C1 segment of cervical spinal cord (tissue), 14 donors: ENCODE measurements around the gene LRRC61.
A peak's percentile ranks its signal among the peaks of the same experiment; 100 is the strongest.

Experiments
- DNase-seq, 14 donors: peaks; one replicate each; lab custom pipeline; 2025; lab: John Stamatoyannopoulos, UW

Gene LRRC61

GRCh38 chr7:150370612-150371071, 47.5 kb downstream of the LRRC61 start:
- DNase-seq = no peak

DNA sequence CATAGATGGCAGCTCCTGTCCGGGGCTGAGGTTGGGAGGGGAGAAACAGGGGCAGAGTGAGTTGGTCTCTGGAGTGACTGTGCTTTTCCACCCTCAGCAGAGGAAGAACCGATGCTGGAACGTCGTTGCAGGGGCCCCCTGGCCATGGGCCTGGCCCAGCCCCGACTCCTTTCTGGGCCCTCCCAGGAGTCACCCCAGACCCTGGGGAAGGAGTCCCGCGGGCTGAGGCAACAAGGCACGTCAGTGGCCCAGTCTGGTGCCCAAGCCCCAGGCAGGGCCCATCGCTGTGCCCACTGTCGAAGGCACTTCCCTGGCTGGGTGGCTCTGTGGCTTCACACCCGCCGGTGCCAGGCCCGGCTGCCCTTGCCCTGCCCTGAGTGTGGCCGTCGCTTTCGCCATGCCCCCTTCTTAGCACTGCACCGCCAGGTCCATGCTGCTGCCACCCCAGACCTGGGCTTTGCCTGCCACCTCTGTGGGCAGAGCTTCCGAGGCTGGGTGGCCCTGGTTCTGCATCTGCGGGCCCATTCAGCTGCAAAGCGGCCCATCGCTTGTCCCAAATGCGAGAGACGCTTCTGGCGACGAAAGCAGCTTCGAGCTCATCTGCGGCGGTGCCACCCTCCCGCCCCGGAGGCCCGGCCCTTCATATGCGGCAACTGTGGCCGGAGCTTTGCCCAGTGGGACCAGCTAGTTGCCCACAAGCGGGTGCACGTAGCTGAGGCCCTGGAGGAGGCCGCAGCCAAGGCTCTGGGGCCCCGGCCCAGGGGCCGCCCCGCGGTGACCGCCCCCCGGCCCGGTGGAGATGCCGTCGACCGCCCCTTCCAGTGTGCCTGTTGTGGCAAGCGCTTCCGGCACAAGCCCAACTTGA, 48.2 kb downstream of the LRRC61 start:
- no peak for DNase-seq

GRCh38 chr7:150371996-150372270, 48.8 kb downstream of the LRRC61 start:
- no peak for DNase-seq

- no peak for DNase-seq
Measured at GRCh38 chr7:150372271-150373048, 49.3 kb downstream of the LRRC61 start.

DNA sequence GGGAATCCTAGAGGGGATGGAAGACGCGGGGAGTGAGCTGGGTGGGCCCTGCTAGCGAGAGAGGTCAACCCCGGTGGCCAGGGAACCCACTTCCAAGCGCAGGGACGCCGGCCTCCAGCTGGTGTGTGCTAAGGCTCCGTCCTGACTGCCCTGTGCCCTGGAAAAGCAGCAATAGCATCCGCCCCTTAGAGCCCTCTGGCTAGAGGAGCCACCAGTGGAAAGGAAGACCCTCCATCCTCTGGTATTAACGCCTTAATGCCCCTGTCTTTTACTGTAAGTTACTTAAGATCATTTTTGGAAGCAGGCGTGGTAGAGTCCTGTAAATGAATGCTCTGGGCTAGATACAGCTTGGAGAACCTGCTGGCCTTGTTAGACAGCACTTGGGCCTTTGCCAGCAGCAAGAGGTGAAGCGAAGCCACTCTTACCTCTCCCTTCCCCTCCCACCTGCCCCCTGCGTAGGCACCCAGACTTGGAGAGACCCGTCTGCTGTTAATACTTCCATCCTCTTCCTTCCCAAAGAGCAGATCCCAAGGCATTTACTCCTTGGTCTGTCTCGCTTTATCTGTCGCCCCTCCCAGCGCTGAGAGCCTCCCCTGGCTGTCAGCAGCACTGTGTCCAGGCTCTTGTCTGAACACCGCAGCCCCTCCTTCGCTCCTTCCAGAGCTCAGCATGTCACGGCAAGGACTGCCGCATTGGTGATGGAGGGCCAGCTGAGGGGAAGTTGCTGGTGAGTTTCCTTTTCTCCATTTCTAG, 50.1 kb downstream of the LRRC61 start:
- no peak for DNase-seq

GRCh38 chr7:150374026-150374425, 50.9 kb downstream of the LRRC61 start:
- no peak for DNase-seq

- DNase-seq = no peak
Measured at GRCh38 chr7:150374472-150374871, 51.3 kb downstream of the LRRC61 start.

DNA sequence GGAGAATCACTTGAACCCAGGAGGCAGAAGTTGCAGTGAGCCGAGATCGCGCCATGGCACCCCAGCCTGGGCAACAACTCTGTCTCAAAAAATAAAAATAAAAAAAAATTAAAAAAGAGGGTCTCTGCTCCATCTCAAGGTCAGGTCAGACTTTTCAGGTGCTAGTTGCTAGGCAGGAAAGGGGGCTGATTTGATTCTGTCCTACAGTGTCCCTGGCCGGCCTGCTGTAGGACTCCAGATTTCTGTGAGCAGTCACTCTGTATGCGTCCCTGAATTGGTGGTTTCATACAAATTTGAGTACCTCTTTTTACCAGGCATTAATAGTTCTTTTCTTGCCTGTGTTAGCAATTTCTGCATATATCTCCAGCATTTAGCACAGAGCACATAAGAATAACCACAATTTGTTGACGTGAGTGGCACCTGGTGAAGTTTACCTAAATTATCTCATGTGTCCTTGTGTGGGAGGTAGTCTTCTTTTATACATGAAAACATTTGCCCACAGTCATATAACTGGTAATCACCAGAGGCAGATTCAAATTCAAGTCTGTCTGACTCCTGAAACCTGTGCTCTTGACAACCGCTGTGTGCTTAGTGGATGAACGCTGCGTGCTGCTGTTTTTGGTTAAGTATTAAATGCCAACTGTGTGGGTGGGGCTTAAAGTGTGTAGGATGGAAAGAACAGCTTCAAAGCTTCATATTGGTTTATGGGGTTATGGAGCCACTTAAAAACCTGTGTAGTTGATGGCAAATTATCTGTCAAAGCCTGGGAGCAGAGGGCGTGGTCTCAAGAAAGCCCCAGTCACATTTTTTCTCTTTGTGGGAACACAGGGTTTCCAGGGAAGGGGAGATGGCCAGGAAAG, 52.7 kb downstream of the LRRC61 start:
- no peak for DNase-seq

- DNase-seq = no peak
Measured at GRCh38 chr7:150376560-150376959, 53.4 kb downstream of the LRRC61 start.

DNA sequence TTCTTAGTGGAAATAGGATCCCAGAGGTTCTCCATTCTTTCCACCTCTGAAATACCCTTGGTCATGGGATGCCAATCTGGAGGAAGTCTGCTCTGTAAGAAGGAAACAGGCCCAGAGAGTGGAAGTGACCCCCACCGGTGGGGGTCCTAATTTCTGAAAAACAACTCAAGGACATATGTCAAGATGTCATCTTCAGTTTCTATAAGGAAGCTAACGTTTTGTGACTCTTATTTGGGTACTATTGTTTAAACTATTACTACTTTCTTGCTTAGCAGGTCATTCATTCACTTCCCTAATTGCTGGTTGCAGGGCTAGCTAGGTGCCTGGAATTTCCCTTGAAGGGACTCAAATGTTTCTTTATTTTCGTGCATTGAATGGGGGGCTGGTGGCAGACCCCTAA, 54.0 kb downstream of the LRRC61 start:
- DNase-seq = no peak

GRCh38 chr7:150377635-150378034, 54.5 kb downstream of the LRRC61 start:
- DNase-seq = no peak

GRCh38 chr7:150378115-150378852, 55.1 kb downstream of the LRRC61 start:
- DNase-seq = peak in 9 of 14 donors; percentile 21 to 53 (median 29)

DNA sequence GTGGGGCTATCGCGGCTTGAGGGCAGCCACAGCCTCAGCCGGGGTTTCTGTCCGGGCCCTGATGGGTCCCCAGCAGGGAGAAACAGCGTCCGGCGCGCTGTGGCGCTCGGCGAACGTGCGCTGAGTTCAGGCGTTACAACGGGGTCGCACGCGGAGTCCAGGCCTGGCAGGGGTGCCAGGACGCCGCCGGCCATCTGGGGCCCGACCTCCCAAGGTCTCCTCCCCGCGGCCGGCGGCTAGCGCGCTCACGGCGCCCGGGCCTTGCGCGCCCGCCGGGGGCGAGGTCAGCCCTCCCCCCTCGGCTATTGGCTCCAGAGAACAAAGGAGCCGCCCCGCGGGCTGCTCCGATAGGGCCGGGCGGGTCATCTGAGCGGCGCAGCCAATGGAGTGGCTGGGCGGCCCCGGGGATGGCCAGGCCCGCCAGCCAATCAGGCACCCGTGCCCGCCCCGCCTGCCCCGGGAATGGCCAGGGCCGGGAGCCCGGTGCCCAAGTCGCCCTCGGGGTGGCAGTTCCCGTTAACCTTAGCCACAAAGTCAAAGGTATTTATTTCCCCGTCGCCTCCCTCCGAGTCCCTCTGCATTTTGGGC, 55.8 kb downstream of the LRRC61 start, which contains the start of gene ZNF775:
TSS of gene ZNF775 (plus strand) at position 478 of the 588 bp plus-strand sequence. CDS start 9,141 bp downstream, outside the sequence.
- peak; percentile 55 to 98 (median 93) for DNase-seq

GRCh38 chr7:150379441-150380379, 56.6 kb downstream of the LRRC61 start:
- DNase-seq = peak in 6 of 14 donors; percentile 14 to 69 (median 54)

DNA sequence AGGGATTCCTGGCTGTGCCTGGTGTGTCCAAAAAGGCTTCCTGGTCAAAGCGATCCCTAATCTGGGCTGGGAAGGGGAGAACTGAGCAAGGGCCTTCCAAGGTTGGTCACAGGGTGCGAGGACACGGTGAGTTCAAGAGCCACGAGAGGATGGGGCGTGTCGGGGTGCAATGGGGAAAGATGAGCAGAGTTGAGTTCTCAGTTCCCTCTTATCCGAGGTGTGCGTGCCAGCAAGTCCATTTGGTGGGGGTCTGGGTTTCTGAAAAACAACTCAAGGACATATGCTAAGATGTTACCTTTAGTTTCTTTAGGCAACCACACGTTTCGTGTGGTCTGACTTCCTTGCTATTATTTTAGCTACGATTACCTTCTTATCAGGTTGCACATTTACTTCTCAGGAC, 57.3 kb downstream of the LRRC61 start:
- DNase-seq = no peak

DNA sequence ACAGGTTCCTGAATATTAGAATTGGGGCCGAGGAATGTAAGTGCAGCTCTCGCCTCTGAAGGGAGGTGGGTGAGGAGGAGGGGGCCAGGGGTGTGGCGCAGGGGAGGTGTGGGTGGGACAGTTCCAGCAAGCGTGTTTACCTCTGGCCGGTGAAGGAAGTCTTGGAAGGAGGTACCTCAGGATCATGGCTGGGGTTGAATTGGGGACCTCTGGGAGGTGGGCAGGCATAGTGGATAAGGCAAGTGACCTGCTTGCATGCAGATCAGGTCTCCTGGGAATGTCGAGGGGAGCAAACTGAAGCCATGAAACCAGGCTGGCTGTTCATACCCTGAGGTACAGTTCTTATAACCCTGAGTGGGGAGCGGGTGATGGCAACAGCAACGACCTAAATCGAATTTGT, 57.9 kb downstream of the LRRC61 start:
- DNase-seq = no peak

- DNase-seq = no peak
Measured at GRCh38 chr7:150381785-150382122, 58.6 kb downstream of the LRRC61 start.

- DNase-seq = peak in 8 of 14 donors; percentile 17 to 73 (median 47)
Measured at GRCh38 chr7:150382123-150382843, 59.1 kb downstream of the LRRC61 start.
